ENCODE data around the gene TBC1D2B. TPM values are rescaled to one million over a fixed set of nuclear protein-coding genes. Genes with fewer than 3 reads are reported as not detected.

TBC1D2B gene
- total and polyA plus RNA-seq, 2 experiments from 2014 or later = 24.8 to 38.4 TPM

DNA sequence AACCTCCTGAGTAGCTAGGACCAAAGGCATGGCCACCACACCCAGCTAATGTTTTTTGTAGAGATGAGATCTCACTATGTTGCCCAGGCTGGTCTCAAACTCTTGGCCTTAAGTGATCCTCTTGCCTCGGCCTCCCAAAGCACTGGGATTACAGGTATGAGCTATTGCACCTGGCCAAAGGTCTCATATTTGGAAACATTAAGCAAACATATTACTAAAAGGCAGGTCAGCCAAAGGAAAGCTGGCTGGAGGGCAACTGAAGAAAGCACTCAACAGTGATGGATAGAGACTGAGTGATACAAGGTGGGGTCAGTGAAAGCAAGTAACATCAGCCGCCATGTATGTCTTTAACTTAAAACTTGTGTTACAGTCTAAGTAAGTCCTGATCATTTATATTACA, 57.5 kb downstream of the TBC1D2B start:
- 98% methylated on average over 2 of the region's 2 CpGs for WGBS (ENCODE audit: low lambda C conversion rate, missing lambda C conversion rate)
- no peak for DNase-seq (ENCODE audit: low spot score)
- no peaks in the 10 kb centered on the region for H3K9me3 ChIP-seq (ENCODE audit: low read depth)
- no peaks in the 10 kb centered on the region for H4K20me1 ChIP-seq (ENCODE audit: insufficient read depth, poor library complexity, severe bottlenecking)
- no peak overlapping the region for H2AFZ ChIP-seq
- no peak overlapping the region for H3K4me2 ChIP-seq
- no peak overlapping the region for H3K4me3 ChIP-seq
- no peaks in the 10 kb centered on the region for H3K27me3 ChIP-seq
- H3K79me2 ChIP-seq = peaks cover 11% of the 10 kb centered on the region
- TF ChIP-seq EZH2phosphoT487 (IDR thresholded peaks at IDR 0.05; ENCODE audit: low read depth, severe bottlenecking, unreplicated experiment) (no peak), EZH2 (IDR thresholded peaks at IDR 0.05; ENCODE audit: borderline replicate concordance) (no peak)
- TF ChIP-seq, protein P1, sequence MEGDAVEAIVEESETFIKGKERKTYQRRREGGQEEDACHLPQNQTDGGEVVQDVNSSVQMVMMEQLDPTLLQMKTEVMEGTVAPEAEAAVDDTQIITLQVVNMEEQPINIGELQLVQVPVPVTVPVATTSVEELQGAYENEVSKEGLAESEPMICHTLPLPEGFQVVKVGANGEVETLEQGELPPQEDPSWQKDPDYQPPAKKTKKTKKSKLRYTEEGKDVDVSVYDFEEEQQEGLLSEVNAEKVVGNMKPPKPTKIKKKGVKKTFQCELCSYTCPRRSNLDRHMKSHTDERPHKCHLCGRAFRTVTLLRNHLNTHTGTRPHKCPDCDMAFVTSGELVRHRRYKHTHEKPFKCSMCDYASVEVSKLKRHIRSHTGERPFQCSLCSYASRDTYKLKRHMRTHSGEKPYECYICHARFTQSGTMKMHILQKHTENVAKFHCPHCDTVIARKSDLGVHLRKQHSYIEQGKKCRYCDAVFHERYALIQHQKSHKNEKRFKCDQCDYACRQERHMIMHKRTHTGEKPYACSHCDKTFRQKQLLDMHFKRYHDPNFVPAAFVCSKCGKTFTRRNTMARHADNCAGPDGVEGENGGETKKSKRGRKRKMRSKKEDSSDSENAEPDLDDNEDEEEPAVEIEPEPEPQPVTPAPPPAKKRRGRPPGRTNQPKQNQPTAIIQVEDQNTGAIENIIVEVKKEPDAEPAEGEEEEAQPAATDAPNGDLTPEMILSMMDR (IDR thresholded peaks at IDR 0.05; ENCODE audit: poor library complexity) = no peak
- H3K27ac ChIP-seq = no peak overlapping the region
- no peaks in the 10 kb centered on the region for H3K9me2 ChIP-seq (replicated peaks; ENCODE audit: insufficient read depth)
- H3K4me1 ChIP-seq (ENCODE audit: insufficient read depth) = peaks cover 14% of the 10 kb centered on the region
- no peaks in the 10 kb centered on the region for H3K36me3 ChIP-seq (replicated peaks; ENCODE audit: insufficient read depth, low read depth)

DNA sequence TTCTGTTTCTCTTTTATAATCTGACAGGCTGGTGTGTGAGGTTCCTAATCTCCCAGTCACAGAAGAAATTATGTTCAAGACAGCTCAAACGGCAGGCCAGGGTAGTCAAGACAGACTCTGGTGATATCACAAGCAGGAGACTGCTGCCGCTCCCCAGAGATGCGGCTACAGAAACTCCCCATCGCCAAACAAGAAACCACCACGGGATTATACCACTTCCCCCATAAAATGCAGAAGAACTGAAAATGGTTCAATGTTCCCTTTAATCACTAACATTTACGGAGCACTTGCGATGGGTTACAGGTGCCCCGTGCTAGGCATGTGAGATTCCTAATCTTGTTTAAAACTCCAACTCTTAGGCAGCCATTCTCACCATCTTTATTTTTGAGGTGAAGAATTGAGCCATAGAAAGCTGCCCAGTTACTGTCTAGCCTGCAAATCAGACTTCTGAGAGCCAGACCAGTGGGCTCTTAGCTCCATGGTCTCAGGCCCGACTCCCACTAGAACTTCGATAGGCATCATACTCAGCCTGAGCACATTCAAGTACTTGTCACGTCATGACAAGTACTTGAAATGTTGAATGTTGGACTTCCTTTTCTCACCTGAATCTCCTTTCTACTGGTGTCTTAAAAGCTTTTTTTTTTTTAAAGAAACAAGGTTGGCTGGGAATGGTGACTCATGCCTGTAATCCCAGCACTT, 58.4 kb downstream of the TBC1D2B start:
- Histone ChIP-seq H3K4me3 (no peak overlapping the region), H3K4me2 (no peak overlapping the region), H3K79me2 (peaks cover 11% of the 10 kb centered on the region), H2AFZ (no peak overlapping the region), H3K27ac (peak overlapping the region; percentile 30), H3K4me1 (ENCODE audit: insufficient read depth) (peaks cover 14% of the 10 kb centered on the region), H3K9me3 (ENCODE audit: low read depth) (no peaks in the 10 kb centered on the region), H3K9me2 (replicated peaks; ENCODE audit: insufficient read depth) (no peaks in the 10 kb centered on the region), H4K20me1 (ENCODE audit: insufficient read depth, poor library complexity, severe bottlenecking) (no peaks in the 10 kb centered on the region), H3K27me3 (no peaks in the 10 kb centered on the region), H3K36me3 (replicated peaks; ENCODE audit: insufficient read depth, low read depth) (no peaks in the 10 kb centered on the region)
- 72% methylated on average over 11 of the region's 11 CpGs for WGBS (ENCODE audit: low lambda C conversion rate, missing lambda C conversion rate)
- TF ChIP-seq, protein P1 (IDR thresholded peaks at IDR 0.05; ENCODE audit: poor library complexity) = no peak
- TF ChIP-seq EZH2phosphoT487 (IDR thresholded peaks at IDR 0.05; ENCODE audit: low read depth, severe bottlenecking, unreplicated experiment) (no peak), EZH2 (IDR thresholded peaks at IDR 0.05; ENCODE audit: borderline replicate concordance) (no peak)
- no peak for DNase-seq (ENCODE audit: low spot score)

DNA sequence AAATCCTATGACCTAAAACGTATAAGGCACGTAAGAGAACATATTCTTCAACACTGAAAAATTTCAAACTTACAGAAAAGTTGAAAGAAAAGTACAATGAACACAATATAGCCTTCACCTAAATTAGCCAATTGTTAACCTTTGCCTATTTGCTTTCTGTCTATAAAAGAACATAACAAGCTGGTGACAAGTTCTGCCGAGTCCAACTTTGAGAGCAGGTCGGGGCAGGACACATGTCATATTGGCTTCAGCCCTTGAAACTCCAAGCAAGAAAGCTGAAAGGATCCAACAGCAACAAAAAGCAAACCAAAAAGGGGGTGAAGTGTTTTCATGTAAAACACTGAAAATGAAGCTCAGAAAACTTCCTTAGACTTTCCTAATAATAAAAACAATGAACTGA, 59.1 kb downstream of the TBC1D2B start:
- Histone ChIP-seq H3K79me2 (peaks cover 11% of the 10 kb centered on the region), H3K9me3 (ENCODE audit: low read depth) (no peaks in the 10 kb centered on the region), H3K27ac (peak overlapping the region; percentile 30), H3K9me2 (replicated peaks; ENCODE audit: insufficient read depth) (no peaks in the 10 kb centered on the region), H3K27me3 (no peaks in the 10 kb centered on the region), H2AFZ (no peak overlapping the region), H3K4me1 (ENCODE audit: insufficient read depth) (peaks cover 14% of the 10 kb centered on the region), H4K20me1 (ENCODE audit: insufficient read depth, poor library complexity, severe bottlenecking) (no peaks in the 10 kb centered on the region), H3K4me3 (no peak overlapping the region), H3K36me3 (replicated peaks; ENCODE audit: insufficient read depth, low read depth) (no peaks in the 10 kb centered on the region), H3K4me2 (no peak overlapping the region)
- WGBS (ENCODE audit: low lambda C conversion rate, missing lambda C conversion rate) = 66% methylated on average over 4 of the region's 4 CpGs
- TF ChIP-seq EZH2 (IDR thresholded peaks at IDR 0.05; ENCODE audit: borderline replicate concordance) (no peak), EZH2phosphoT487 (IDR thresholded peaks at IDR 0.05; ENCODE audit: low read depth, severe bottlenecking, unreplicated experiment) (no peak)
- TF ChIP-seq, protein P1 (IDR thresholded peaks at IDR 0.05; ENCODE audit: poor library complexity) = no peak
- DNase-seq (ENCODE audit: low spot score) = no peak
